Right atrium auricular region (tissue), 2 donors: Measurements from ENCODE around the gene KCNQ1. TPM values are rescaled to one million over a fixed set of nuclear protein-coding genes. Genes with fewer than 3 reads are reported as not detected.

Experiments
- DNase-seq: peaks from one replicate; pipeline ENCODE4 v3.0.0-alpha.2; 2019; ENCODE audit warnings: low spot score
- H3K27ac ChIP-seq, 2 donors: fragments of 200-600 bp; sonication (generic); 1 replicate in 1 of 2; 2 replicates in 1 of 2; pipeline ENCODE4 v1.5.1; 2016 to 2019
- H3K27me3 ChIP-seq, 2 donors: fragments of 200-600 bp; sonication (generic); one replicate each; pipeline versions ENCODE4 v1.5.1 to v1.6.0; 2017 to 2019
- H3K36me3 ChIP-seq: fragments of 200-600 bp; sonication (generic); one replicate; pipeline ENCODE4 v1.5.1; 2016
- H3K4me1 ChIP-seq, 2 donors: fragments of 200-600 bp; sonication (generic); one replicate each; pipeline versions ENCODE4 v1.5.1 to v1.6.0; 2017 to 2019
- H3K4me3 ChIP-seq, 2 donors: fragments of 200-600 bp; sonication (generic); 1 replicate in 1 of 2; 2 replicates in 1 of 2; pipeline ENCODE4 v1.5.1; 2017 to 2019; ENCODE audit warnings: mild to moderate bottlenecking in 1 of 2, moderate library complexity in 1 of 2
- H3K9me3 ChIP-seq, 2 donors: fragments of 200-600 bp; sonication (generic); one replicate each; pipeline ENCODE4 v1.5.1; 2019
- total RNA-seq, 2 donors: library from RNA; depleted of rRNA; stranded (reverse); fragments of >200 nt; gene quantifications; one replicate each; pipeline ENCODE4 v1.1.0, GENCODE V29; 2016
- TF ChIP-seq, protein P1 (sequence below), 2 donors: fragments of 200-600 bp; sonication (generic); IDR thresholded peaks; one replicate each; pipeline ENCODE4 v1.5.1; 2019; ENCODE audit warnings: antibody characterized with exemption in 2 of 2

Gene KCNQ1
- total RNA-seq, 2 donors from 2014 or later, result 12.7 to 25.1 TPM

DNA sequence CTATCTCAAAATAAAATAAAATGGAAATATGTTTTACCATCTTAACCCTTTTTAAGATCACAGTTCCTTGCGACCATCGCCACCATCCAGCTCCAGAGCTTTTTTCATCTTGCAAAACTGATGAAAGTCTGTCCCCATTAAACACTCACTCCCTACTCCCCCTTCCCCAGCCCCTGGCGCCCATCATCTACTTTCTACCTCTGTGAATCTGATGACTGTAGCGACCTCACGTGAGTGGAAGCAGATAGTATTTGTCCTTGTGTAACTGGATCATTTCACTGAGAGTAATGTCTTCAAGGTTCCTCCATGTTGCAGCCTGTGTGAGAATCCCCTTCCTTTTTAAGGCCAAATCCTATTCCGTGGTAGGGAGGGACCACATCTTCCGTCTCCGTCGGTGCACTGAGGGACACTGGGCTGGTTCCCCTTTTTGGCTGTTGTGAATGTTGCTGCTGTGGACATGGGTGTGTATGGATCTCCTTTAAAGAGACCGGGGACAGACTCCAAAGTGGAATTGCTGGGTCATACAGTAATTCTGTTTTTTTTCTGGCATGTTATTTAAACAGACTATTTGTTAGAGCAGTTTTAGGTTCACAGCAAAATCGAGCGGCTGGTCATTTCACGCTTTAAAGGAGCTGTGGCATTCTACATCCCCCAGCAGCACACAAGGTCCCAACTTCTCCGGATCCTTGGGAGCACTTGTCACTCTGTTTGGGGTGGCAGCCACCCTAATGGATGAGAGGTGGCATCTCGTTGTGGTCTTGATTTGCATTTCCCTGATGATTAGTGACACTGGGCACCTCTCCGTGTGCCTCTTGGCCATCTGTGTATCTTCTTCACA, 120.0 kb downstream of the KCNQ1 start:
- no peaks in the 10 kb centered on the region for H3K9me3 ChIP-seq
- H3K27ac ChIP-seq, result no peak overlapping the region
- H3K27me3 ChIP-seq, result no peaks in the 10 kb centered on the region
- TF ChIP-seq, protein P1, sequence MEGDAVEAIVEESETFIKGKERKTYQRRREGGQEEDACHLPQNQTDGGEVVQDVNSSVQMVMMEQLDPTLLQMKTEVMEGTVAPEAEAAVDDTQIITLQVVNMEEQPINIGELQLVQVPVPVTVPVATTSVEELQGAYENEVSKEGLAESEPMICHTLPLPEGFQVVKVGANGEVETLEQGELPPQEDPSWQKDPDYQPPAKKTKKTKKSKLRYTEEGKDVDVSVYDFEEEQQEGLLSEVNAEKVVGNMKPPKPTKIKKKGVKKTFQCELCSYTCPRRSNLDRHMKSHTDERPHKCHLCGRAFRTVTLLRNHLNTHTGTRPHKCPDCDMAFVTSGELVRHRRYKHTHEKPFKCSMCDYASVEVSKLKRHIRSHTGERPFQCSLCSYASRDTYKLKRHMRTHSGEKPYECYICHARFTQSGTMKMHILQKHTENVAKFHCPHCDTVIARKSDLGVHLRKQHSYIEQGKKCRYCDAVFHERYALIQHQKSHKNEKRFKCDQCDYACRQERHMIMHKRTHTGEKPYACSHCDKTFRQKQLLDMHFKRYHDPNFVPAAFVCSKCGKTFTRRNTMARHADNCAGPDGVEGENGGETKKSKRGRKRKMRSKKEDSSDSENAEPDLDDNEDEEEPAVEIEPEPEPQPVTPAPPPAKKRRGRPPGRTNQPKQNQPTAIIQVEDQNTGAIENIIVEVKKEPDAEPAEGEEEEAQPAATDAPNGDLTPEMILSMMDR (IDR thresholded peaks at IDR 0.05), result no peak
- no peak overlapping the region for H3K4me3 ChIP-seq
- H3K4me1 ChIP-seq, result peaks cover 0 to 9% of the 10 kb centered on the region in 2 donors
- no peak for DNase-seq
- no peaks in the 10 kb centered on the region for H3K36me3 ChIP-seq

DNA sequence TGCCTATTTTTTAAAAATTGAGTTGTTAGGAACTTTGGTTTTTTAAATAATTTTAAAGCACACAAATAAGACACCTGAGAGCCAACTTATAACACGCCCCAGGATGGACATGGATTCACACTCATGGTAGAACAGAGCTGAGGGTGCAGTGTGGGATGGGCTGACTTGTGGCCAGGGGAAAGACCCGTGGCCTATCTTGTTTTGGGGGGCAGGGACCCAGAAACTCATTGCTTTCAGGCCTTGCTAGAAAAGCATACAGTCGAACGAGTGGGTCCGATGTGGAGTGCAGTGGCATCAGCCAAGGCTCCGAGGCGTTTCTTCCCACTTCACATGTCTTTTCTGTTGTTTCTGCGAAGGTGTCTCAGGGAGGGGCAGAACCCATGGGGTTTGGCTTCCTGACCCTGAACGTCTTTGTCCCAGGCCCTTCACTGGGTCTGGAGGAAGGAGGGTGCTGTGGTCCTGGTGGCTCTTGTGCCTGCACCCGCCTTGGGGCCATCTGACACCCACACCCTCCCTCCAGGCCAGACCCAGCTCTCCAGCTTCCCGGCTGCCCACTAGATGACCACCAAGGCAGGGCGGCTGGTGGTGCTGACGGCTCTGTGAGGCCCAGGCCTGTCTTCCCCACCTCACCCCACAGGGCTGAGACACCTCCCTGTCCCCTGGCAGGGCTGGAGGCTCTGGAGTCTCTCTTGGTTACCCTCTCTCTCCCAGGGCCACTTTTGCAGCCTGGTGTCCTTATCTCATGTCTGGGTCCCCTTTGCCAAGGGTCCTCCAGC, 120.8 kb downstream of the KCNQ1 start:
- Histone ChIP-seq H3K27ac (no peak overlapping the region), H3K36me3 (no peaks in the 10 kb centered on the region), H3K4me1 (peaks cover 0 to 9% of the 10 kb centered on the region in 2 donors), H3K9me3 (no peaks in the 10 kb centered on the region), H3K27me3 (no peaks in the 10 kb centered on the region), H3K4me3 (no peak overlapping the region)
- DNase-seq, result no peak
- TF ChIP-seq, protein P1 (IDR thresholded peaks at IDR 0.05), result no peak

DNA sequence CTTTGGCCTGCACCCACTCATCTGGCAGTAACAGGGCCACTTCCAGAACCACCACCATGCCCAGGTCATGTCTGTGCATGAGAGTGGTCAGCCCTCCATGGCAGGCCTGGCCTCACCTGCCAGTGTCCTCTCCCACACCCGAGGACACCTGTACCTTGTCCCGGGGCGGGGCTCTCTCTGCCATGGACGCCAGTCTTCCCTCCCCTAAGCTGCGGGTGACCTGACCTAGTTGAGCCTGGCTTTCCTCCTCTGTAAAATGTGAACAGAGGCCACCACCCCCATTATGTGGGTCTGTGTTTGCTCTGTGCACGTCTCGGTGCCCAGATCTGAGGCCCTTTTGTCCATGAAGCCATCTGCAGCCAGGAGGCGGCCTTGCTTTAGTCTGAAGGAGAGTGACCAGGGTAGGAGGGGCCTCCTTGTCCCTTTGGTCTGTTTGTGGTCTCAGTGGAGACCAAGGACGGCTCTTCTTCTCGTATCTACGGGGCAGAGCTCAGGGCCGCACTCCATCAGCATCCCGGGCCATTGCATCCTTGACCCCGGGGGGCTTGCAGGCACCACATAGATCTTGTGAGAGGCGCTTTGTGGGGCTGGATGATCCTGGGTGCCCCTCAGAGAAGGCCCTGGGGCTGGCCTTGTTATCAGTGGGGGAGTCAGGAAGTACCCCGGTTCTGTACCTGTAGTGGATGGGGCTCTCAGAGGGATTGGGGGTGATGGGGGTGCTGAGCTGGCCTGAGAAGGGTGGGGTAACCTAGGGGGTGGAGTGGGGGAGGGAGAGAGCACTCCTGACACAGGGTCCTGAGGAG, 121.6 kb downstream of the KCNQ1 start:
- Histone ChIP-seq H3K27ac (no peak overlapping the region), H3K36me3 (no peaks in the 10 kb centered on the region), H3K4me1 (peaks cover 0 to 8% of the 10 kb centered on the region in 2 donors), H3K4me3 (no peak overlapping the region), H3K27me3 (no peaks in the 10 kb centered on the region), H3K9me3 (no peaks in the 10 kb centered on the region)
- TF ChIP-seq, protein P1 (IDR thresholded peaks at IDR 0.05), result no peak
- DNase-seq, result no peak

DNA sequence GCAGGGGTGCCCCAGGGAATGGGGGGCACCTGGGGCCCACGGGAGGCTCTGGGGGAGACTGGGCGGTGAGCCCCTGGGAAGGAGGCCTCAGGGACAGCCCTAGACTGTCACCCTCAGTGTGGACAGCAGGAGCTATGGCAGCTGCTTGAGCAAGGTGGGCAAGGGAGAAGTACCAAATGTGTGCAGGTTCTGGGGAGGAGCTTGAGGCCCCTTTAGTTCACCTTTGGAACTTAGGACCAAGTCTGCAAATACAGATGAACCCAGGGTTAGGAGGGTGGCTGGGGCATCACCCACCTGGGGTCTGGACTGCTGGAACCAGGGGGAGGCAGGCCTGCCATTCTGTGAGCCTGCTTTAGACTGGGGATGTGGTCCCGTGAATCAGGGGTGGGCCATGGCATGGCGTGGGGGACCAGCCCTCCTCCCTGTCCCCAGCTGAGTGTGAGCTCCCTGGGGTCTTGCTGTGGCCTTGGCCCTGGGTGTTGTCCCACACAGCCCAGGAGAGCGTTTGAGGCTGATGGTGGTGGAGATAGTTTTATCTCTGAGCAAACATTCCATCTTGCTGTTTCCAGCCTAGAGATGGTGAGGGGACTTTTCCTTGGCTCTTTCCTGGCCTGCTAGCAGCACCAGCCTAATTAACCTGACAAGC, 122.3 kb downstream of the KCNQ1 start:
- Histone ChIP-seq H3K27ac (no peak overlapping the region), H3K4me3 (no peak overlapping the region), H3K9me3 (no peaks in the 10 kb centered on the region), H3K36me3 (no peaks in the 10 kb centered on the region), H3K4me1 (peaks cover 0 to under 1% of the 10 kb centered on the region in 2 donors), H3K27me3 (no peaks in the 10 kb centered on the region)
- TF ChIP-seq, protein P1 (IDR thresholded peaks at IDR 0.05), result no peak
- no peak for DNase-seq

DNA sequence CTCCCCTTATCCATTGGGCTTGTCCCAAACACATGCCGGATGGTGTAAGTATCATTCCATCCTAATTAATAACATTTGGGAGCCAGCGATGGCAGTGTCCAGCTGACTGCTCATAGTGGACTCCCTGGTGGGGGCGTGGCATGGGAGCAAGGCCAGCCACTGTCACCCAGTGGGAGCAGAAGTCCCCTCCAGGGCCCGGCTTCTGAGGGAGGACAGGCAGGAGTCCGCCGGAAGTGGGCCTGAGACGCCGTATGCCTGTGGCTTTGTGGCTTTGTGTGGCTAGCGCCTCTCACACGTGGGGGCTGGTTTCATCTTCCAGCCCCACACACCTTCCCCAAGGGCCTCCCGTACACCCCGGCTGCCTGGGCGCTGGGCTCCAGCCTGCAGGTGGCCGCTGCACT, 124.5 kb downstream of the KCNQ1 start:
- TF ChIP-seq, protein P1 (IDR thresholded peaks at IDR 0.05), result no peak
- H3K9me3 ChIP-seq, result no peaks in the 10 kb centered on the region
- H3K4me3 ChIP-seq, result no peak overlapping the region
- DNase-seq, result no peak
- no peak overlapping the region for H3K27ac ChIP-seq
- no peaks in the 10 kb centered on the region for H3K4me1 ChIP-seq
- H3K36me3 ChIP-seq, result no peaks in the 10 kb centered on the region
- no peaks in the 10 kb centered on the region for H3K27me3 ChIP-seq
